ENCODE results near the gene P4HB. TPM values are rescaled to one million over a fixed set of nuclear protein-coding genes. Genes with fewer than 3 reads are reported as not detected.

Gene P4HB
- total RNA-seq, 4 donors from 2014 or later: 385 to 594 (median 472) TPM

Other genes with a start within 250 kb of the P4HB start
- 10 to 100 TPM; 51.1 to 79.2 (median 62.1) TPM for gene NPLOC4, start 223.4 kb downstream of the P4HB start, total RNA-seq
- under 1 TPM in 2 of 4 donors, not detected in 2; 0.22 to 0.84 TPM for gene TSPAN10, start 223.3 kb downstream of the P4HB start, total RNA-seq
- not detected for gene PDE6G, start 204.0 kb downstream of the P4HB start, total RNA-seq
- 10 to 100 TPM; 31.4 to 38.1 (median 35.8) TPM for gene OXLD1, start 193.9 kb downstream of the P4HB start, total RNA-seq
- 10 to 100 TPM; 10.9 to 35.7 (median 14.4) TPM for gene CCDC137, start 193.8 kb downstream of the P4HB start, total RNA-seq
- gene ARL16, start 176.7 kb downstream of the P4HB start, total RNA-seq: 10 to 100 TPM; 22.1 to 37.9 (median 34.3) TPM
- gene HGS, start 176.5 kb downstream of the P4HB start, total RNA-seq: 100 to 1,000 TPM in 2 of 4 donors, 10 to 100 TPM in 2; 75.2 to 166 (median 104) TPM
- gene MRPL12, start 157.2 kb downstream of the P4HB start, total RNA-seq: 10 to 100 TPM; 26.1 to 63.3 (median 35.8) TPM
- 10 to 100 TPM; 10.8 to 32.1 (median 22.6) TPM for gene SLC25A10, start 148.3 kb downstream of the P4HB start, total RNA-seq
- gene GCGR, start 56.4 kb downstream of the P4HB start, total RNA-seq: 10 to 100 TPM in 2 of 4 donors, 1 to 10 TPM in 2; 1.8 to 14.7 (median 8.1) TPM
- 100 to 1,000 TPM in 1 of 4 donors, 10 to 100 TPM in 3; 78.7 to 105 (median 92.5) TPM for gene MCRIP1, start 27.2 kb downstream of the P4HB start, total RNA-seq
- gene PPP1R27, start 25.5 kb downstream of the P4HB start, total RNA-seq: 1 to 10 TPM in 1 of 4 donors, not detected in 3; 2.6 TPM
- gene ARHGDIA, start 10.8 kb upstream of the P4HB start, total RNA-seq: 100 to 1,000 TPM; 190 to 484 (median 237) TPM
- gene ALYREF, start 31.1 kb upstream of the P4HB start, total RNA-seq: 10 to 100 TPM; 44.5 to 67.2 (median 63.5) TPM
- 100 to 1,000 TPM in 3 of 4 donors, 10 to 100 TPM in 1; 95.4 to 116 (median 106) TPM for gene ANAPC11, start 31.2 kb upstream of the P4HB start, total RNA-seq
- 1 to 10 TPM in 3 of 4 donors, not detected in 1; 4.2 to 8.7 (median 5.4) TPM for gene NPB, start 41.7 kb upstream of the P4HB start, total RNA-seq
- gene PCYT2, start 50.9 kb upstream of the P4HB start, total RNA-seq: 10 to 100 TPM; 36.0 to 64.9 (median 46.6) TPM
- 10 to 100 TPM; 22.3 to 42.2 (median 30.7) TPM for gene SIRT7, start 57.6 kb upstream of the P4HB start, total RNA-seq
- gene MAFG, start 67.2 kb upstream of the P4HB start, total RNA-seq: 10 to 100 TPM; 17.9 to 25.5 (median 22.5) TPM
- 1 to 10 TPM; 6.3 to 9.9 (median 6.9) TPM for gene PYCR1, start 76.8 kb upstream of the P4HB start, total RNA-seq
- not detected for gene MYADML2, start 86.7 kb upstream of the P4HB start, total RNA-seq
- gene NOTUM, start 100.7 kb upstream of the P4HB start, total RNA-seq: not detected
- 10 to 100 TPM; 32.9 to 82.8 (median 55.6) TPM for gene ASPSCR1, start 117.1 kb upstream of the P4HB start, total RNA-seq
- gene CENPX, start 162.3 kb upstream of the P4HB start, total RNA-seq: 100 to 1,000 TPM in 1 of 4 donors, 10 to 100 TPM in 3; 69.9 to 143 (median 78.0) TPM
- 10 to 100 TPM; 13.1 to 25.8 (median 15.3) TPM for gene LRRC45, start 162.8 kb upstream of the P4HB start, total RNA-seq
- gene RAC3, start 171.1 kb upstream of the P4HB start, total RNA-seq: 10 to 100 TPM in 1 of 4 donors, 1 to 10 TPM in 3; 2.4 to 14.7 (median 5.4) TPM
- 100 to 1,000 TPM; 236 to 347 (median 269) TPM for gene DCXR, start 177.2 kb upstream of the P4HB start, total RNA-seq
- 10 to 100 TPM; 43.5 to 70.2 (median 64.4) TPM for gene RFNG, start 191.3 kb upstream of the P4HB start, total RNA-seq
- gene GPS1, start 191.4 kb upstream of the P4HB start, total RNA-seq: 100 to 1,000 TPM in 2 of 4 donors, 10 to 100 TPM in 2; 74.9 to 134 (median 92.9) TPM
- gene DUS1L, start 205.3 kb upstream of the P4HB start, total RNA-seq: 100 to 1,000 TPM in 2 of 4 donors, 10 to 100 TPM in 2; 85.2 to 179 (median 106) TPM
- 100 to 1,000 TPM; 129 to 319 (median 160) TPM for gene FASN, start 237.7 kb upstream of the P4HB start, total RNA-seq

Measured in tibial nerve (tissue), 4 donors.